ENCODE results near the gene BMPER.

GRCh38 chr7:34016876-34017275 is 111.5 kb downstream of the BMPER start:
- TF ChIP-seq CTCF (IDR thresholded peaks at IDR 0.05) = no peak
- no peak for TF ChIP-seq POLR2A (IDR thresholded peaks at IDR 0.05)

Measured in uterus (tissue), 2 donors.